Measurements from ENCODE around the gene STX8. TPM values are rescaled to one million over a fixed set of nuclear protein-coding genes. Genes with fewer than 3 reads are reported as not detected.

The STX8 gene
- total RNA-seq, 1 donor from 2014 or later = 50.6 TPM

DNA sequence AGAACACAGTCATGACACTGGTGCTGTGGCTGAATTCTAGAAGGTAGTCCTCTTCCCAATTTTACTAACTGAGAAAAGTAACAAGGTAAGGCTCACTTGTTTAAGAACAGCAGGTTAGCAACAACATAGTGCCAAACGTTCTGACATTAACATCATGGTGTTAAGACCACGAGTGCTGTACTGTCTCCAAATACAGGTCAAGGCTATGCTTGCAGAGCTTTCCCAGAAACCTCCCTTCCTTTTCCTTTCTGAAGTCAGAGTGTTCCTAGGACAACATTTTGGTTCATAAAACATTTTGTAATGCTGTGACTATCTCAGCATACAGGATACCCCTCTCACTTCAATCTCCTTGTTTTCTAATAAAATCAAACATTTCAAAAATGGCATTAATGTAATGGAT is 144.0 kb downstream of the STX8 start:
- TF ChIP-seq, protein P1, sequence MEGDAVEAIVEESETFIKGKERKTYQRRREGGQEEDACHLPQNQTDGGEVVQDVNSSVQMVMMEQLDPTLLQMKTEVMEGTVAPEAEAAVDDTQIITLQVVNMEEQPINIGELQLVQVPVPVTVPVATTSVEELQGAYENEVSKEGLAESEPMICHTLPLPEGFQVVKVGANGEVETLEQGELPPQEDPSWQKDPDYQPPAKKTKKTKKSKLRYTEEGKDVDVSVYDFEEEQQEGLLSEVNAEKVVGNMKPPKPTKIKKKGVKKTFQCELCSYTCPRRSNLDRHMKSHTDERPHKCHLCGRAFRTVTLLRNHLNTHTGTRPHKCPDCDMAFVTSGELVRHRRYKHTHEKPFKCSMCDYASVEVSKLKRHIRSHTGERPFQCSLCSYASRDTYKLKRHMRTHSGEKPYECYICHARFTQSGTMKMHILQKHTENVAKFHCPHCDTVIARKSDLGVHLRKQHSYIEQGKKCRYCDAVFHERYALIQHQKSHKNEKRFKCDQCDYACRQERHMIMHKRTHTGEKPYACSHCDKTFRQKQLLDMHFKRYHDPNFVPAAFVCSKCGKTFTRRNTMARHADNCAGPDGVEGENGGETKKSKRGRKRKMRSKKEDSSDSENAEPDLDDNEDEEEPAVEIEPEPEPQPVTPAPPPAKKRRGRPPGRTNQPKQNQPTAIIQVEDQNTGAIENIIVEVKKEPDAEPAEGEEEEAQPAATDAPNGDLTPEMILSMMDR (IDR thresholded peaks at IDR 0.05) = no peak
- DNase-seq (ENCODE audit: low spot score) = no peak
- H3K9me3 Mint-ChIP-seq (ENCODE audit: low read depth) = no peaks in the 10 kb centered on the region
- no peaks in the 10 kb centered on the region for H3K27me3 Mint-ChIP-seq (ENCODE audit: low read depth)
- H3K27ac Mint-ChIP-seq (ENCODE audit: unreplicated experiment) = peak overlapping the region; percentile 45
- H3K4me1 Mint-ChIP-seq (ENCODE audit: low read depth) = peaks cover 29% of the 10 kb centered on the region
- no peak overlapping the region for H3K4me3 Mint-ChIP-seq (ENCODE audit: unreplicated experiment)
- H3K36me3 Mint-ChIP-seq (ENCODE audit: low read depth) = peaks cover 3% of the 10 kb centered on the region

DNA sequence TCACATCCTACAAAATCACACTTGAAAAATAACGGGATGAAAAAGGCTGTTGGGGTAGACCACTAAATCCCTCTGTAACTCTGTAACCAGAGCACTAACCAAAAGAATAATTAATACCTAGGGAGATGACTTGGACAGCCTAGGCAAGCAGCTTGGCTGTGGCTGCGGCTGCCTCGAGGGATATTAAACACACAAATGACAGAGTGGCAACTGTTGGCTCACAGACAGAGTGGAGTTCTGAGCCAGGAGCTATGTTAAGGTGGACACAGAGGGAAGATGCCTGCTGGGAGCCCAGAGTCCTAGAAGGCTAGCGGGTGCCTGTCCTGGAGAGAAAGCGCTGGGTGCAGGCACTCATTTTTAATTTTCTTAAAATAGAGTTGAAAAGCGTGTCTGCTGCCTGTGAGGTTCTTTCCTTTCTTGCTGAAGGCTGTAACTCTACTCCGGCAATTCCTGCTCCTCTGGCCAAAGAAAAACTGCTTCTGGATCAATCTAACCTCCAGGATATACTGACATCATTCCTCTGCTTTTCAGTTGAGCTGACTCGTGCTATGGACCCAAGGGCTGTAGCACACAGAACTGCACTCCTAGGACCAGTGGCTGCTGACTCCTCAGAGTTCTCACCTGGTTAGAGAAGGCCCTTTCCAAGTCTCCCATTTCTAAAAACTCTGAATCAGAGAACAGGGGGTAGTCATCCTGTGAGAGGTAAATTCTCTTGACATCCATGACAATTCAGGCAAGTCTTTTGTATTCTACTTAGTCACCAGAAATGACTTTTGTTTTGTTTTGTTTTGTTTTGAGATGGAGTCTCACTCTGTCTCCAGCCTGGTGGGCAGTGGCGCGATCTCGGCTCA is 147.9 kb downstream of the STX8 start:
- Mint-ChIP-seq H3K27me3 (ENCODE audit: low read depth) (no peaks in the 10 kb centered on the region), H3K9me3 (ENCODE audit: low read depth) (no peaks in the 10 kb centered on the region), H3K36me3 (ENCODE audit: low read depth) (no peaks in the 10 kb centered on the region), H3K4me1 (ENCODE audit: low read depth) (peaks cover 22% of the 10 kb centered on the region), H3K4me3 (ENCODE audit: unreplicated experiment) (peak overlapping the region; percentile 27), H3K27ac (ENCODE audit: unreplicated experiment) (peak overlapping the region; percentile 72)
- TF ChIP-seq, protein P1 (IDR thresholded peaks at IDR 0.05) = no peak
- DNase-seq (ENCODE audit: low spot score) = no peak

DNA sequence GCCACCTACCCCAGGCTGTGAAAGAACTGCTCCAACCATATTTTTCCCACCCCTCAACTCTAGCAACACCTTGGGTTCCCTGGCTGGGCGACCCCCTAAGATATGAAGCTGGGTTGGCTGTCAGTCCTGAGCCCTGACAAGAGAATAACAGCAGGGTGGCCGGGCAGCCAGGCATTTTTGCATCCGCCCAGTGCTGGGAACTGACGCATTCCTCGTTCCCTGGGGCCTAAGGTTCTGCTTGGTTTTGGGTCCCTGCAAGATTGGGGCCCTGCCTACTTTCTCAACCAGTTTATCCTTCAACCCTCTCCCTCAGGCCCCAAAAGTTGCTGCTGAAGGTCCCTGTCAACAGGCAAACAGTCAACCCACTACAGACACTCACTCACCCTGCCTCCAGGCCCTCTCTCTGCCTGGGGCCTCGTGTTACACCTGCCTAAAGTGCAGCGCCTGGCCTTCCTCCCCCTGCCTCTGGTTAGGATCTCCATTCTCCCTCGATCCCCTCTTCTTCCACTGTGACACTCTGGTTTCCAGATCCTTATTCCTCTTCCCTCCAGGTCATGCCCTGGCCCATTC is 151.5 kb downstream of the STX8 start:
- DNase-seq (ENCODE audit: low spot score) = no peak
- Mint-ChIP-seq H3K27me3 (ENCODE audit: low read depth) (no peaks in the 10 kb centered on the region), H3K4me1 (ENCODE audit: low read depth) (peaks cover 28% of the 10 kb centered on the region), H3K36me3 (ENCODE audit: low read depth) (peaks cover 2% of the 10 kb centered on the region), H3K4me3 (ENCODE audit: unreplicated experiment) (no peak overlapping the region), H3K27ac (ENCODE audit: unreplicated experiment) (no peak overlapping the region), H3K9me3 (ENCODE audit: low read depth) (no peaks in the 10 kb centered on the region)
- TF ChIP-seq, protein P1 (IDR thresholded peaks at IDR 0.05) = no peak

- H3K27ac Mint-ChIP-seq (ENCODE audit: unreplicated experiment) = no peak overlapping the region
- no peak for DNase-seq (ENCODE audit: low spot score)
- TF ChIP-seq, protein P1 (IDR thresholded peaks at IDR 0.05) = no peak
- H3K4me3 Mint-ChIP-seq (ENCODE audit: unreplicated experiment) = no peak overlapping the region
- H3K27me3 Mint-ChIP-seq (ENCODE audit: low read depth) = no peaks in the 10 kb centered on the region
- peaks cover 3% of the 10 kb centered on the region for H3K36me3 Mint-ChIP-seq (ENCODE audit: low read depth)
- peaks cover 6% of the 10 kb centered on the region for H3K9me3 Mint-ChIP-seq (ENCODE audit: low read depth)
- peaks cover 18% of the 10 kb centered on the region for H3K4me1 Mint-ChIP-seq (ENCODE audit: low read depth)
Observed at GRCh38 chr17:9421525-9421924, 154.1 kb downstream of the STX8 start.

DNA sequence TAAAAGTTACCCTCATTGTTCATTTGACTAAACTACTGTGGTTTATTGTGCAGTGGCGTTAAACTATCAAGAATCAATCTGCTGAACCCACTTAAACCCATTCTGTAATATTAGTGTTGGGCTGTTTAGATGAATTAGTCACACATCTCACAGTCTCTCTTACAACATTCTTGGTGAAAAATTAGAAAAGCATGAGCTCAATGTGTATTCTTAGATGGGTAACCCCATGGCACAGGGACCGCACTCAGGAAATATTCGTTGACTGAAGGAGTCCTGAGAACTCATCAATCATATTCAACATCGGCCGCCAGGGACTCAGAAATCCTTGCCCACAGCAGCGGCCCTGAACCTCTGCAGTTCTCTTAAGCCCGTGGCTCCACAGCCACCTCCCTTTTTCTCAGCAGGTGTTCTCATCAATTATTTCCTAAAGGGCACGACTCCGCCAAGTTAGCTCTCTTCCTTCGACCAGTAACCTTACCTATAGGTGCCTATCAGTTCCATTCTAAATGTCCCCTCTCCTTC is 155.6 kb downstream of the STX8 start:
- peaks cover 6% of the 10 kb centered on the region for H3K9me3 Mint-ChIP-seq (ENCODE audit: low read depth)
- peaks cover 3% of the 10 kb centered on the region for H3K36me3 Mint-ChIP-seq (ENCODE audit: low read depth)
- peak overlapping the region; percentile 60 for H3K27ac Mint-ChIP-seq (ENCODE audit: unreplicated experiment)
- TF ChIP-seq, protein P1 (IDR thresholded peaks at IDR 0.05) = no peak
- no peaks in the 10 kb centered on the region for H3K27me3 Mint-ChIP-seq (ENCODE audit: low read depth)
- H3K4me3 Mint-ChIP-seq (ENCODE audit: unreplicated experiment) = no peak overlapping the region
- DNase-seq (ENCODE audit: low spot score) = no peak
- H3K4me1 Mint-ChIP-seq (ENCODE audit: low read depth) = peaks cover 18% of the 10 kb centered on the region
